HEK293 (cell line): Measurements from ENCODE around the gene IFI44L.

Experiments
- GLI2 ChIP-seq: fragments of 450-650 bp; formaldehyde crosslinking; IDR thresholded peaks from 2 replicates; pipeline ENCODE4; 2017; ENCODE audit warnings: missing biosample characterization, missing genetic modification characterization, low read depth, borderline replicate concordance
- ZNF133 ChIP-seq: fragments of 450-650 bp; formaldehyde crosslinking; IDR thresholded peaks from 2 replicates; pipeline ENCODE4 v1.5.1; 2016; ENCODE audit warnings: missing biosample characterization, missing genetic modification characterization
- ZNF174 ChIP-seq: fragments of 450-650 bp; formaldehyde crosslinking; IDR thresholded peaks from 2 replicates; pipeline ENCODE4 v1.5.0; 2017; ENCODE audit warnings: missing biosample characterization, mild to moderate bottlenecking, missing genetic modification characterization
- ZNF211 ChIP-seq: fragments of 450-650 bp; formaldehyde crosslinking; IDR thresholded peaks from 2 replicates; pipeline ENCODE4 v1.5.1; 2016; ENCODE audit warnings: low read depth, missing biosample characterization, missing genetic modification characterization
- ZNF274 ChIP-seq, 2 experiments: fragments of 200-500 bp in 1 of 2; fragments of 450-650 bp in 1 of 2; sonication (Bioruptor generic) in 1 of 2; formaldehyde crosslinking in 1 of 2; IDR thresholded peaks; 2 replicates each; pipeline versions ENCODE4 v1.5.1 to v1.6.1; 2014 to 2016; ENCODE audit warnings: borderline replicate concordance in 1 of 2, inconsistent platforms in 1 of 2, low read length in 1 of 2, missing biosample characterization in 1 of 2, missing genetic modification characterization in 1 of 2
- ZNF416 ChIP-seq: fragments of 450-650 bp; formaldehyde crosslinking; IDR thresholded peaks from 2 replicates; pipeline ENCODE4 v1.5.1; 2016; ENCODE audit warnings: missing biosample characterization, missing genetic modification characterization
- ZNF423 ChIP-seq: fragments of 450-650 bp; formaldehyde crosslinking; IDR thresholded peaks from 2 replicates; pipeline ENCODE4 v1.5.1; 2016; ENCODE audit warnings: missing biosample characterization, missing genetic modification characterization
- ZNF549 ChIP-seq: fragments of 450-650 bp; IDR thresholded peaks from 2 replicates; pipeline ENCODE4 v1.5.1; 2018; ENCODE audit warnings: missing biosample characterization, missing genetic modification characterization, mild to moderate bottlenecking, inconsistent platforms, moderate library complexity
- TF ChIP-seq, protein P1 (sequence below): fragments of 450-650 bp; formaldehyde crosslinking; IDR thresholded peaks from 2 replicates; pipeline ENCODE4 v1.5.1; 2017; ENCODE audit warnings: missing biosample characterization, missing genetic modification characterization
- TF ChIP-seq, protein P2 (sequence below): fragments of 450-650 bp; formaldehyde crosslinking; IDR thresholded peaks from 2 replicates; pipeline ENCODE4 v1.5.1; 2016; ENCODE audit warnings: missing biosample characterization, missing genetic modification characterization, borderline replicate concordance

DNA sequence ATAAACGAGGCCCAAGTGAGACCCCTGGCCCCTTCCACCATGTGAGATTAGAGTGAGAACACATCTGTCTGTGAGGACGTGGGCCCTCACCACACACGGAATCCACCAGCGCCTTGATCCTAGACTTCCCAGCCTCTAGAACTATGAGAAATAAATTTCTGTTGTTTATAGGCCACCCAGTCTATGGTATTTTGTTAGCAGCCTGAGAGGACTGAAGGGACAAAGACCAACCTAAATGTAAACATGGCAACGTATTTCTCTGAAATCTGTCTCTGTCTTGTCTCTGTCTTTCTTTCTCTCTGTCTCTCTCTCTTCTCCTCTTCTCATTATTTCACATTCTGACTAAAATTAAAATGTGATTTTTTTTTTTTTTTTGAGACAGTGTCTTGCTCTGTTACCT lies 15.6 kb upstream of the IFI44L start:
- TF ChIP-seq ZNF133 (tag by site-specific recombination) (no peak), GLI2 (no peak), ZNF549 (tag by site-specific recombination) (no peak), ZNF416 (tag by site-specific recombination) (no peak), ZNF174 (tag by site-specific recombination) (no peak), ZNF274 (IDR thresholded peaks at IDR 0.05; ENCODE audit: low read length) (no peak), ZNF274 (tag by site-specific recombination; IDR thresholded peaks at IDR 0.05; ENCODE audit: borderline replicate concordance) (no peak), ZNF423 (tag by site-specific recombination) (no peak), ZNF211 (tag by site-specific recombination) (no peak)
- TF ChIP-seq, protein P1, sequence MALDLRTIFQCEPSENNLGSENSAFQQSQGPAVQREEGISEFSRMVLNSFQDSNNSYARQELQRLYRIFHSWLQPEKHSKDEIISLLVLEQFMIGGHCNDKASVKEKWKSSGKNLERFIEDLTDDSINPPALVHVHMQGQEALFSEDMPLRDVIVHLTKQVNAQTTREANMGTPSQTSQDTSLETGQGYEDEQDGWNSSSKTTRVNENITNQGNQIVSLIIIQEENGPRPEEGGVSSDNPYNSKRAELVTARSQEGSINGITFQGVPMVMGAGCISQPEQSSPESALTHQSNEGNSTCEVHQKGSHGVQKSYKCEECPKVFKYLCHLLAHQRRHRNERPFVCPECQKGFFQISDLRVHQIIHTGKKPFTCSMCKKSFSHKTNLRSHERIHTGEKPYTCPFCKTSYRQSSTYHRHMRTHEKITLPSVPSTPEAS (tag by site-specific recombination), result no peak
- TF ChIP-seq, protein P2, sequence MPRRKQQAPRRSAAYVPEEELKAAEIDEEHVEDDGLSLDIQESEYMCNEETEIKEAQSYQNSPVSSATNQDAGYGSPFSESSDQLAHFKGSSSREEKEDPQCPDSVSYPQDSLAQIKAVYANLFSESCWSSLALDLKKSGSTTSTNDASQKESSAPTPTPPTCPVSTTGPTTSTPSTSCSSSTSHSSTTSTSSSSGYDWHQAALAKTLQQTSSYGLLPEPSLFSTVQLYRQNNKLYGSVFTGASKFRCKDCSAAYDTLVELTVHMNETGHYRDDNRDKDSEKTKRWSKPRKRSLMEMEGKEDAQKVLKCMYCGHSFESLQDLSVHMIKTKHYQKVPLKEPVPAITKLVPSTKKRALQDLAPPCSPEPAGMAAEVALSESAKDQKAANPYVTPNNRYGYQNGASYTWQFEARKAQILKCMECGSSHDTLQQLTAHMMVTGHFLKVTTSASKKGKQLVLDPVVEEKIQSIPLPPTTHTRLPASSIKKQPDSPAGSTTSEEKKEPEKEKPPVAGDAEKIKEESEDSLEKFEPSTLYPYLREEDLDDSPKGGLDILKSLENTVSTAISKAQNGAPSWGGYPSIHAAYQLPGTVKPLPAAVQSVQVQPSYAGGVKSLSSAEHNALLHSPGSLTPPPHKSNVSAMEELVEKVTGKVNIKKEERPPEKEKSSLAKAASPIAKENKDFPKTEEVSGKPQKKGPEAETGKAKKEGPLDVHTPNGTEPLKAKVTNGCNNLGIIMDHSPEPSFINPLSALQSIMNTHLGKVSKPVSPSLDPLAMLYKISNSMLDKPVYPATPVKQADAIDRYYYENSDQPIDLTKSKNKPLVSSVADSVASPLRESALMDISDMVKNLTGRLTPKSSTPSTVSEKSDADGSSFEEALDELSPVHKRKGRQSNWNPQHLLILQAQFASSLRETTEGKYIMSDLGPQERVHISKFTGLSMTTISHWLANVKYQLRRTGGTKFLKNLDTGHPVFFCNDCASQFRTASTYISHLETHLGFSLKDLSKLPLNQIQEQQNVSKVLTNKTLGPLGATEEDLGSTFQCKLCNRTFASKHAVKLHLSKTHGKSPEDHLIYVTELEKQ (tag by site-specific recombination), result no peak
